Kidney capillary endothelial cell (primary cell): ENCODE measurements around the gene HIVEP3.

Experiments
- DNase-seq: peaks from one replicate; pipeline ENCODE4 v3.0.0-alpha.2; 2018; ENCODE audit warnings: low spot score

Gene HIVEP3

GRCh38 chr1:41811051-41811795, 107.5 kb downstream of the HIVEP3 start:
- DNase-seq: no peak

DNA sequence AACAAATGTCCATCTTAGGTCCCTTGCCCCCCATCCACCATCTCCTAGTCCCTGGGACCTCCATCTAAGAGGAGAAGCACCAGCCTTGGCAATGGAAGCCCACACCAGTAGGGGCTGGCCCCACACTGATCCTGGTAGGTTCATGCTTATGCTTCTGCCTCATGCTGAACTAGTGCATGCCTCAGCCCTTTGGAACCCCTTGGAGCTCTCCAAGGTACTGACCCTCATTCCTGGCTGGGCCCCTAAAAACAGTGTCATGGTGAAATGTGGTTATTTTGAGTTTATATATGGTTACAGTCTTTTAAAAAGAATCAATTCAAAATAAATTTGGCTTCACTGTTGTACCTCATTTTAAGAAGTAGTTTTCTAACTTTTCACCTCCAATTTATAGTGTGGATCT, 108.3 kb downstream of the HIVEP3 start:
- DNase-seq: peak; percentile 26

DNA sequence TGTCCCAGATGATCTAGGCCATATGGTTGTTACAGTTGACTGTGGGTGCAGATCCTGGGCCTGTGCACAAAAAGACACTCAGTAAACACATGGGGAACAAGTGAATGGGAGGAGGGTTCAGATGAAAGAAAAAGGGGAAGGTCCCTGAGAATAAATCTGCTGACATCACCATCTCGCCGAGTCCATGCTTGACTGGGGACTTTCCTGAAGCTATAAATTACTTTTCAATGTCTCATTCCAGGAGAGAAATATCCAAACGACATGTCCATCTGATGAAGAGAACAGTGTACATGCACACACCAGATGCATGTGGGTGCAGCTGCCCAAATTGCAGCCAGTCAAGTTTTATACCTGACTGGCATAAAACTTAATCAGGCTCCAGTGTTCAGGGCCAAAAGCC, 109.0 kb downstream of the HIVEP3 start:
- DNase-seq: no peak

DNA sequence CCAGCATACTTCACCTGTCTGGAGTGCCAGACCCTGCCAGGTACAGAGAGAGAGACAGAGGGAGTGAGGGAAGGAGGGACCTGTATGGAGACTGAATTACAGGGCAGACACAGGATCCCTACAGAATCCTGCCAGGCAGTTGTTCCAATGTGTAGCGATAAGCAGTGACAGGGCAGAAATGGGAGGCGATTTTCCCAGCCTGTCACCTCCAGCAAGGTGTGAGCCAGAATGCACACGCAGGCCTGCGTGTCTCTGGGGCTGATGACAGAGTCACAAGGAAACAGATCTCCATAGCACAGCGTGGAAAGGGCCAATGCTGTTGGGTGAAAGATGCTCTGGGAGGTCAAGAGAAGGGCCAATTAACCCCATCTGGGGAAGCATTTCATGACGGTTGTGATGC, 111.3 kb downstream of the HIVEP3 start:
- no peak for DNase-seq

DNA sequence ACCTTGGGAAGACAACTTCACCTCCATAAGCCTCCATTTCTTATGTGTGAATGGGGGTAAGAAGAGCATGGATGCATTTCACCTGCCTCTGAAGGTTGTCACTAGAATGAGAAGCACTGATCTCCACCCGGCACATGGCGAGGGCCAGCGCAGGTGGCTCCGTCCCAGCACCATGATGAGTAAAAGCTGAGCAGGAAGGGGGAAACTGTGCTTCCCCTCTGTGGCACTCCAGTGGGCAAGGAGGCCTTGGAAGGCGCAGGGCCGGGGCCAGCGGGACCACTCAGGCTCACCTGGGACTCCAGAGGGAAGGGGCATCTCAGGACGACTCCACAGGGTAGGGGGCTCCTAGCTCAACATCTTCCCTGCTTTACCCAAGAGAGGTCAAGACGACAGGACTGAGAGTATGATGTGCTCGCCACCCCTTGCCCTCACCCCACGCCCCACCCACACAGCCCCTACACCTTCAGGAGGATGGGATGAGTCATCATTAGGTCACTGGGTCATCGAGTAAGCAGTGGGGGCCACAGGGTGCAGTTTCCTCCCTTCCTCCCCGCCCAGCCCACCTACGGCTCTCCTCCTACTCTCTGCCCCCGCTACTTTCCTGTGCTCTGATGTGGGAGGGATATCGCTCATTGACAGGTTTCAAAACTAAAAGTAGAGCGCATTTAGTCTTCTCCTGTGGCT, 112.1 kb downstream of the HIVEP3 start:
- DNase-seq: no peak

DNA sequence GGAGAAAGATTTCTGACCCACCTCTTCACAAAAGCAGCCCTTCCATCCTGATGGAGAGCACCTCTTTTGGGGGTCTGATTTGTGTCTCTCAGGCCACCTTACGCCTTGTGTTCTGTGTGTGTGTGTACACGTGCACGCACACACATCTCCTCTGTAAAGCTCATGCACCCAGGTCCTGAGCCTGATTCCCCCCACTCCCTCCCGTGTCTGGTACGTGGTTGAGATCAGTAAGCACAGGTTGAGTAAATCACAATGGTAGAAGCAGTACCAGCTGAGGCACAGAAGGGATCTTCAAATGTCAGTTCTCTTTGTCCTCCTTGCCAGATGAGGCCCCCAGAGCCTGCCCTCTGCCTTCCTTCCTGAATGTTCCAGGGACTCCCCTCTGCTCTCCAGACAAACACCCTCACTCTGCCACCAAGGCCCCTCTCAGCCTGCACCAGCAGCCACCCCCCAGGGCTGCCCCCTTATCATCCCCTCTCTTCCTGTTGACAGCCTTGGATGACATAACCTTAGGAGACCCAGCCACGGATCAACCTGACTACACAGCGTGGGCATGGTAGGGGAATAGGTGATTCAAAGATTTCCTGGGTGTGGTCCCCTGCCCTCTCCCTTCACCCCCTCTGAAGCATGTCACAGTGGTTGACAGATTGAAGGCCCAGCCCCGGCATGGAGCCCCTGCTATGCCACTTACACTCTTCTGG, 112.8 kb downstream of the HIVEP3 start:
- DNase-seq: no peak

DNA sequence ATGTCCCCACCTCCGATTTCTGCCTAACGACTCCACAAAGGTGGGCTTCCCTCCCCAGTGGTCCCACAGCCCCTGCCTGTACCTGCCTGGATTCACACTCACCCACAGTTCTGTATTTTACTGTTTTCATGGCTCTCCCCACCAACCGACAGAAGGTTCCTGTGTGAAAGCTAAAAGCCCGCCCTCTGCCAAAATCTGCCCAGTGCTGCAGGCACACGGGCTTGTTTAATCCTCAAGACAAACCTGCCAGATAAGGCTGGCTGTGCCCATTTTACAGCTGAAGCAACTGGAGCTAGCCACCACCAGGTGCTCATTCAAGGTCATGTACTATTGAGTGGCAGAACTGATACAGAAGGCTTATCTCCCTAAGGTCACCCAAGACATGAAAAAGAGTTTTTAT, 114.5 kb downstream of the HIVEP3 start:
- no peak for DNase-seq

GRCh38 chr1:41803656-41804055, 115.1 kb downstream of the HIVEP3 start:
- DNase-seq: no peak

DNA sequence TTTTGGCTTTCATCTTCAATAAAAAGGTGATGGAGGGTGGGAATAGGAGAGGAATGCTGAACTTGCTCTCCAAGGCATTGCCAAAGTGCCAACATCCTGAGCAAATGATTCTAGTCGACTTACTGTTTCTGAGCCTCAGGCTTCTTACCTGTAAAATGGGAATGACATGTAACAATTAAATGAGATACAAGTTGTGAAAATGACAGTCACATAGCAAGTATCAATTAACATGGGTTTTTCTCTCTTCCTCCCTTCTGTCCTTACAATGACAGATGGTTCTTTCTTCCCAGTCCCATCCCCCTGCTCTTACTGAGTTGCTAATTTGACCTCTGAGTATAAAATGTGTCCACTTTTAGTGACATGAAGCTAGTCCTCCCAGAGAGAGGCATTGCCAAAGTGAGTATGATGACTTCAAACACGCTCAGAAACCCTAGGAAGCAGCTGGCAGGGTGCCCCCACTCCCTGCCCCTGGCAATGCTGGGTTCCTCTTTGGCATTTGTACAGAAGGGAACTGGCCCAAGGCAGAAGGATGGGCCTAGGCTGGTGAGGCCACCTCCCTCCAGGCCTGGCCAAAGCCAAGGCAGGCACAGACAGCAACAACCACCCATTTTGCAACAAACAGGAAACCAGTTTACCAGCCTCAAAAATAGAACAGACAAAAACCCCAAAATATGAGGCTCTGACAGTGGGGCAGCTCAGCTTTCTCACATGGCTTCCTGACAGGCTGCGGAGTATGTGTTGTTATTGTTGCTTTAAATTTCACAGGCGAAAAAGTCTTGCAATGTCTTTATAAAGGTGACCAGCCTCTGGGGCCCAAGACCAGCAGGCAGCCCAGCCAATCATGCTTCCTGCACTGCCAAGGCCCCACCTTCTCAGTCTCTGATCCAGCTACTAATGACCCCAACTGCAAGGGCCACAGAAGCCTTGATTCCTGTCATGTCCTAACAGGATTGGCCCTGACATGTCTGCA, 115.9 kb downstream of the HIVEP3 start:
- DNase-seq: no peak

DNA sequence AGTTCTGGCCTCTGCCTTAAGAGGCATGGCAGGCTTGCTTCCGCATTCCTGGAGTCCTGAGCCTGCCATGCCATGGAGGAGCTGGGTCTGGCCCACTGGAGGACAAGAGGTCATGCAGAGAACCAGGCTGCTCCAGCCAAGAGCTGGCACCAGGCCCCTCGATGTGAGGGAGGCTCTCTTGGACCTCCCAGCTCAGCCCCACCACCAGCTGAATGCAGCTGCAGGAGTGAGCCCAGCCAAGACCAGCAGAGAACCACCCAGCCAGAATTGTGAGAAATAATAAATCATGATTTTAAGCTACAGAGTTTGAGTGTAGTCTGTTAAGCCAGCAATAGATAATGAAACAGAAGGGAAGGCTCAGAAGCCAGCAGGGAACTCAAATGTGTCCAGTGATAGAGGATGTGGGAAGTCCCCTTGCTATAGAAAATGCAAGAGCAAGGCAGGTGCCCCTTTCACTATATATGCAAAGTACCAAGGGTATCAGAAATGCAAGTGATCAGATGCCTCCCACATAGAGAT, 118.4 kb downstream of the HIVEP3 start:
- DNase-seq: no peak

- DNase-seq: no peak
Observed at GRCh38 chr1:41799723-41800122, 119.0 kb downstream of the HIVEP3 start.

- no peak for DNase-seq
Observed at GRCh38 chr1:41799205-41799604, 119.5 kb downstream of the HIVEP3 start.

GRCh38 chr1:41795205-41795762, 123.4 kb downstream of the HIVEP3 start:
- DNase-seq: peak; percentile 25

GRCh38 chr1:41794031-41794430, 124.7 kb downstream of the HIVEP3 start:
- no peak for DNase-seq

- DNase-seq: no peak
Observed at GRCh38 chr1:41792485-41792770, 126.3 kb downstream of the HIVEP3 start.

- no peak for DNase-seq
Observed at GRCh38 chr1:41791667-41792484, 126.8 kb downstream of the HIVEP3 start.

DNA sequence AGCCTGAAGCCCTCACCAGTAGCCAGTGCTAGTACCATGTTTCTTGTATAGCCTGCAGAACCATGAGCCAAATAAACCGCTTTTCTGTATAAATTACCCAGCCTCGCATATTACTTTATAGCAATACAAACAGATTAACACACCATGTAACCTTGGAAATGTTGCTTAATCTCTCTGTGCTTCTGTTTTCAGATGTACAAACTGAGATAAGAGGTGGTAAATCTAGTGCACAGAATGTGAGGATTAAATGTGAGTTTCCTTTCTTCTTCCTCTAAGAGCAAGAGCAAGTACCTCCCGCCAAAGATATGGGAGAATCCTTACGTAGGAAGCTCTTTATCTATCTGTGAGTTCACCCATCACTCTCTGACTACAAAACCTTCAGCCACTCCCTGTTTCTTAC, 128.4 kb downstream of the HIVEP3 start:
- no peak for DNase-seq

GRCh38 chr1:41789661-41790330, 128.9 kb downstream of the HIVEP3 start:
- DNase-seq: no peak

DNA sequence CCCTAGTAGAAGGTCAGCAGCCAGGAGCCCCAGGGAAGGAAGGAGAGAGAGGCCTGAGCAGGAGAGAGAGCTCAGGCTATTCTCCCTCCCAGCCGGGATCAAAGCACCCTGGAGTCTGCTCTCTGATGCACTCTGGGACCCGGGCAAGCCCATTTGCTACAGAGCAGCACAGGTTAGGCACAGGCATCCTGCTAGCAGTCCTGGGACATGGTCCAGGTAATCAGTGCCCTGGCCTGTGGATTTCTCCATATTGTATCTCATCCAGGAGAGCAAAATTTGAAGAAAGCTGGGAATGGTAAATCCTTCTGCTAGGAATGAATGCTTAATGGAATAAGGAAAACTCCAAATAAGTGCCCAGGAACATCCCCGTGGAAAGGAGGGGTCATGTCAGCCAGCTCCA, 130.3 kb downstream of the HIVEP3 start:
- no peak for DNase-seq
